DOHH2 (cell line): Measurements from ENCODE around the gene ZP3.
"Not testable (repeated sequence)": the region's sequence is repeated elsewhere in the genome, so short reads cannot be mapped to it uniquely, and the experiment has no call there.

Experiments
- CTCF ChIP-seq: fragments of 200-600 bp; sonication (generic); IDR thresholded peaks from one replicate; pipeline ENCODE4 v1.5.1; 2014; ENCODE audit warnings: antibody characterized with exemption, mild to moderate bottlenecking, low read depth, low read length; ENCODE audit not compliant: poor library complexity, severe bottlenecking
- EZH2phosphoT487 ChIP-seq: fragments of 200-600 bp; sonication (generic); IDR thresholded peaks from 2 replicates; pipeline ENCODE4 v1.6.1; 2017; ENCODE audit warnings: borderline replicate concordance, mild to moderate bottlenecking, antibody characterized with exemption, low read length, moderate library complexity, mixed read lengths

GRCh38 chr7:76464959-76465358, 40.2 kb downstream of the ZP3 start:
- not testable (repeated sequence) for TF ChIP-seq CTCF, EZH2phosphoT487
